Measurements from ENCODE around the gene PRUNE2. TPM values are rescaled to one million over a fixed set of nuclear protein-coding genes. Genes with fewer than 3 reads are reported as not detected.

The PRUNE2 gene
- total and polyA plus RNA-seq, 4 donors, result 1.3 to 4.5 (median 1.6) TPM

DNA sequence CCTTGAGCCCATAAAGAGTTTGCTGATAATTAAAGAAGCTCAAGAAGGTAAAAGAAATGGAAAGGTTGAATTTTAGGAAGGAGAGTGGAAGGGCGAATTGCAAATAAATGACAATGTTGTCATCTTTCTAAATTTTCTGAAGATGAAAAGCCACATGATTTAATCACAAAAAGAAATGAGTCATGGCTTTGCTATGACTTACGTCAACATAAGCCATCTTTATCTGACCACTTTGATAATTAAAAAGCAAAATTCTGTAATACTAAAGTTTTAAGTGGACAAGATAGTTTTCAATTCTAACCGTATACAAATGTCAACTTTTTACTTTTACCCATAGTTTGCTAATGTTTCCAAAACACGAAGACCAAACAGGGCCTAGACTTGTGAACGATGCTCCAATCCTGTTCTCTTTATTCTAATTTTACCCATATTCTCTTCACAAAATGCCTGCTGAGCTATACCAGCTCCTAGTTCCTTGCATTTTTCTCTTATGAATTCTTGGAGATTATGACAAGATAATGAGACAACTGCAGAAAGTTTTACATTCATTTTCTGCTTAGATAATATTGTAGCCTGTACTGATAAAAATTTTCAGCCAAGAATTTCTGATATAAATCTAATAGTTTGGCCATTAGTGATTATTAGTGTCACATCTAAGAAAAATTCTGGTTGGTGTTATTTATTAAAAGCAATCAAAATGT lies 21.8 kb upstream of the PRUNE2 start:
- Histone ChIP-seq H3K27me3 (ENCODE audit: control insufficient read depth in 4 of 4, insufficient read depth in 4 of 4, low read length in 3 of 4) (no peaks in the 10 kb centered on the region), H3K27ac (ENCODE audit: low read depth in 1 of 2, low read length in 2 of 2) (no peak overlapping the region), H3K9ac (ENCODE audit: low read depth in 1 of 2, low read length in 2 of 2) (no peak overlapping the region), H3K4me1 (ENCODE audit: control insufficient read depth in 4 of 4, insufficient read depth in 4 of 4, low read length in 3 of 4) (no peaks in the 10 kb centered on the region), H3K9me3 (ENCODE audit: control insufficient read depth in 4 of 4, low read length in 3 of 4) (peaks cover 0 to 3% (median 2%) of the 10 kb centered on the region in 4 donors), H3K36me3 (ENCODE audit: control insufficient read depth in 4 of 4, insufficient read depth in 3 of 4, low read depth in 1 of 4, low read length in 3 of 4) (no peaks in the 10 kb centered on the region), H3K4me3 (ENCODE audit: low read depth in 1 of 3, low read length in 3 of 3) (no peak overlapping the region)
- TF ChIP-seq JUND (IDR thresholded peaks at IDR 0.05) (no peak), FOXA1 (IDR thresholded peaks at IDR 0.05) (no peak), RXRA (IDR thresholded peaks at IDR 0.05) (no peak)
- 74% methylated on average over 5 of the region's 5 CpGs for WGBS
- no peak for DNase-seq (ENCODE audit: low spot score)

DNA sequence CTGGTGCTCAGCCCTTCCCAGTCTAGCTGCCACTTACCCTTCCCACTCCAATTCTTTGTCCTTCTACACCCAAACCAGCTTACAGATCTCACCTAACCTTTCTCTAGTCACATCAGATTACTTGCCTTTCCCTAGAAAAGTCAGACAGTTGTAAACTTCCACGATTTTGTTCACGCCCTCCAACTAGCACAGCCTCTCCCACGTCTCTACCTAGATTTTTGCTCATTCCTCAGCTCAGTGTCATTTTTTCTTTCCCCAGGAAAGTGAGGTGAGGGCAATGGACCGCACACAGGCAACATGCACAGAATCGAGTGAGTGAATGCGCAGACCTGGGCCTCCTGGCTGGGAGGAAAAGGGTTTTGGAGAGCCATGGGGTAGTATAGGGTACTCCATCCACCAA lies 20.9 kb upstream of the PRUNE2 start:
- Histone ChIP-seq H3K9ac (ENCODE audit: low read depth in 1 of 2, low read length in 2 of 2) (no peak overlapping the region), H3K27me3 (ENCODE audit: control insufficient read depth in 4 of 4, insufficient read depth in 4 of 4, low read length in 3 of 4) (no peaks in the 10 kb centered on the region), H3K27ac (ENCODE audit: low read depth in 1 of 2, low read length in 2 of 2) (no peak overlapping the region), H3K36me3 (ENCODE audit: control insufficient read depth in 4 of 4, insufficient read depth in 3 of 4, low read depth in 1 of 4, low read length in 3 of 4) (no peaks in the 10 kb centered on the region), H3K9me3 (ENCODE audit: control insufficient read depth in 4 of 4, low read length in 3 of 4) (peaks cover 0 to 3% (median 2%) of the 10 kb centered on the region in 4 donors), H3K4me1 (ENCODE audit: control insufficient read depth in 4 of 4, insufficient read depth in 4 of 4, low read length in 3 of 4) (no peaks in the 10 kb centered on the region), H3K4me3 (ENCODE audit: low read depth in 1 of 3, low read length in 3 of 3) (no peak overlapping the region)
- TF ChIP-seq FOXA2 (IDR thresholded peaks at IDR 0.05), result no peak
- TF ChIP-seq, protein P1, sequence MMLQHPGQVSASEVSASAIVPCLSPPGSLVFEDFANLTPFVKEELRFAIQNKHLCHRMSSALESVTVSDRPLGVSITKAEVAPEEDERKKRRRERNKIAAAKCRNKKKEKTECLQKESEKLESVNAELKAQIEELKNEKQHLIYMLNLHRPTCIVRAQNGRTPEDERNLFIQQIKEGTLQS (IDR thresholded peaks at IDR 0.05), result no peak
- TF ChIP-seq TAF1 (conservative IDR thresholded peaks at IDR 0.05), result no peak
- no peak for TF ChIP-seq GABPA (IDR thresholded peaks at IDR 0.05 in 1 of 2, conservative IDR thresholded peaks at IDR 0.05 in 1 of 2)
- TF ChIP-seq HNF4G (IDR thresholded peaks at IDR 0.05), result no peak
- no peak for TF ChIP-seq FOXA1 (IDR thresholded peaks at IDR 0.05)
- TF ChIP-seq YY1 (IDR thresholded peaks at IDR 0.05), result no peak
- TF ChIP-seq SP1 (IDR thresholded peaks at IDR 0.05), result no peak
- TF ChIP-seq, protein P2, sequence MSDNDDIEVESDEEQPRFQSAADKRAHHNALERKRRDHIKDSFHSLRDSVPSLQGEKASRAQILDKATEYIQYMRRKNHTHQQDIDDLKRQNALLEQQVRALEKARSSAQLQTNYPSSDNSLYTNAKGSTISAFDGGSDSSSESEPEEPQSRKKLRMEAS (IDR thresholded peaks at IDR 0.05), result no peak
- no peak for TF ChIP-seq RAD21 (IDR thresholded peaks at IDR 0.05)
- TF ChIP-seq EGR1 (IDR thresholded peaks at IDR 0.05; ENCODE audit: low read depth in 2 of 2), result no peak
- TF ChIP-seq, protein P3, sequence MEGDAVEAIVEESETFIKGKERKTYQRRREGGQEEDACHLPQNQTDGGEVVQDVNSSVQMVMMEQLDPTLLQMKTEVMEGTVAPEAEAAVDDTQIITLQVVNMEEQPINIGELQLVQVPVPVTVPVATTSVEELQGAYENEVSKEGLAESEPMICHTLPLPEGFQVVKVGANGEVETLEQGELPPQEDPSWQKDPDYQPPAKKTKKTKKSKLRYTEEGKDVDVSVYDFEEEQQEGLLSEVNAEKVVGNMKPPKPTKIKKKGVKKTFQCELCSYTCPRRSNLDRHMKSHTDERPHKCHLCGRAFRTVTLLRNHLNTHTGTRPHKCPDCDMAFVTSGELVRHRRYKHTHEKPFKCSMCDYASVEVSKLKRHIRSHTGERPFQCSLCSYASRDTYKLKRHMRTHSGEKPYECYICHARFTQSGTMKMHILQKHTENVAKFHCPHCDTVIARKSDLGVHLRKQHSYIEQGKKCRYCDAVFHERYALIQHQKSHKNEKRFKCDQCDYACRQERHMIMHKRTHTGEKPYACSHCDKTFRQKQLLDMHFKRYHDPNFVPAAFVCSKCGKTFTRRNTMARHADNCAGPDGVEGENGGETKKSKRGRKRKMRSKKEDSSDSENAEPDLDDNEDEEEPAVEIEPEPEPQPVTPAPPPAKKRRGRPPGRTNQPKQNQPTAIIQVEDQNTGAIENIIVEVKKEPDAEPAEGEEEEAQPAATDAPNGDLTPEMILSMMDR (IDR thresholded peaks at IDR 0.05; ENCODE audit: low read depth, low read length, missing input control), result no peak
- WGBS, result 77% methylated on average over 6 of the region's 6 CpGs
- DNase-seq (ENCODE audit: low spot score), result no peak

DNA sequence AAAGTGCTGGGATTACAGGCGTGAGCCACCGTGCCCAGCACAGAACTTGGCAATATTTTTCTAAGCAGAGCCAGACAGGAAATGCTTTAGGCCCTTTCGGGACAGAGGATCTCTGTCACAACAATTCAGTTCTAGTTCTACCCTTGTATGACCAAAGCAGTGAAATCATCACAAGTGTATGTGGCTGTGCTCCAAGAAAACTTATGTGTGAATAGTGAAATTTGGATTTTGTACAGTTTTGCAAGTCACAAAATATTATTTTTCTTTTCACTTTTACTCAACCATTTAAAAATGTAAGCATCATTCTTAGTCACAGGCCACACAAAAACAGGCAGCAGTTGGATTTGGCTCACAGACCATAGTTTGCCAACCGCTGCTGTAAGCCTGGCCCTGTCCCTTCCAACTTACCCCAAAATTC lies 20.4 kb upstream of the PRUNE2 start:
- WGBS, result 69% methylated on average over 4 of the region's 4 CpGs
- TF ChIP-seq, protein P2 (IDR thresholded peaks at IDR 0.05), result no peak
- TF ChIP-seq GABPA (IDR thresholded peaks at IDR 0.05 in 1 of 2, conservative IDR thresholded peaks at IDR 0.05 in 1 of 2) (no peak), HNF4A (conservative IDR thresholded peaks at IDR 0.05) (no peak), TAF1 (conservative IDR thresholded peaks at IDR 0.05) (no peak), EGR1 (IDR thresholded peaks at IDR 0.05; ENCODE audit: low read depth in 2 of 2) (no peak), RAD21 (IDR thresholded peaks at IDR 0.05) (no peak), FOXA1 (IDR thresholded peaks at IDR 0.05) (no peak)
- TF ChIP-seq, protein P4, sequence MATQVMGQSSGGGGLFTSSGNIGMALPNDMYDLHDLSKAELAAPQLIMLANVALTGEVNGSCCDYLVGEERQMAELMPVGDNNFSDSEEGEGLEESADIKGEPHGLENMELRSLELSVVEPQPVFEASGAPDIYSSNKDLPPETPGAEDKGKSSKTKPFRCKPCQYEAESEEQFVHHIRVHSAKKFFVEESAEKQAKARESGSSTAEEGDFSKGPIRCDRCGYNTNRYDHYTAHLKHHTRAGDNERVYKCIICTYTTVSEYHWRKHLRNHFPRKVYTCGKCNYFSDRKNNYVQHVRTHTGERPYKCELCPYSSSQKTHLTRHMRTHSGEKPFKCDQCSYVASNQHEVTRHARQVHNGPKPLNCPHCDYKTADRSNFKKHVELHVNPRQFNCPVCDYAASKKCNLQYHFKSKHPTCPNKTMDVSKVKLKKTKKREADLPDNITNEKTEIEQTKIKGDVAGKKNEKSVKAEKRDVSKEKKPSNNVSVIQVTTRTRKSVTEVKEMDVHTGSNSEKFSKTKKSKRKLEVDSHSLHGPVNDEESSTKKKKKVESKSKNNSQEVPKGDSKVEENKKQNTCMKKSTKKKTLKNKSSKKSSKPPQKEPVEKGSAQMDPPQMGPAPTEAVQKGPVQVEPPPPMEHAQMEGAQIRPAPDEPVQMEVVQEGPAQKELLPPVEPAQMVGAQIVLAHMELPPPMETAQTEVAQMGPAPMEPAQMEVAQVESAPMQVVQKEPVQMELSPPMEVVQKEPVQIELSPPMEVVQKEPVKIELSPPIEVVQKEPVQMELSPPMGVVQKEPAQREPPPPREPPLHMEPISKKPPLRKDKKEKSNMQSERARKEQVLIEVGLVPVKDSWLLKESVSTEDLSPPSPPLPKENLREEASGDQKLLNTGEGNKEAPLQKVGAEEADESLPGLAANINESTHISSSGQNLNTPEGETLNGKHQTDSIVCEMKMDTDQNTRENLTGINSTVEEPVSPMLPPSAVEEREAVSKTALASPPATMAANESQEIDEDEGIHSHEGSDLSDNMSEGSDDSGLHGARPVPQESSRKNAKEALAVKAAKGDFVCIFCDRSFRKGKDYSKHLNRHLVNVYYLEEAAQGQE (IDR thresholded peaks at IDR 0.05), result no peak
- TF ChIP-seq, protein P3 (IDR thresholded peaks at IDR 0.05; ENCODE audit: low read depth, low read length, missing input control), result no peak

More for the DNA sequence above, 20.4 kb upstream of the PRUNE2 start:
- no peak overlapping the region for H3K4me3 ChIP-seq (ENCODE audit: low read depth in 1 of 3, low read length in 3 of 3)
- DNase-seq (ENCODE audit: low spot score), result no peak
- no peaks in the 10 kb centered on the region for H3K27me3 ChIP-seq (ENCODE audit: control insufficient read depth in 4 of 4, insufficient read depth in 4 of 4, low read length in 3 of 4)
- no peaks in the 10 kb centered on the region for H3K36me3 ChIP-seq (ENCODE audit: control insufficient read depth in 4 of 4, insufficient read depth in 3 of 4, low read depth in 1 of 4, low read length in 3 of 4)
- H3K9ac ChIP-seq (ENCODE audit: low read depth in 1 of 2, low read length in 2 of 2), result no peak overlapping the region
- no peaks in the 10 kb centered on the region for H3K4me1 ChIP-seq (ENCODE audit: control insufficient read depth in 4 of 4, insufficient read depth in 4 of 4, low read length in 3 of 4)
- peaks cover 0 to 3% (median 2%) of the 10 kb centered on the region in 4 donors for H3K9me3 ChIP-seq (ENCODE audit: control insufficient read depth in 4 of 4, low read length in 3 of 4)
- H3K27ac ChIP-seq (ENCODE audit: low read depth in 1 of 2, low read length in 2 of 2), result no peak overlapping the region
